KMS-11 (cell line): ENCODE results near the gene USP15.

ENCODE experiments used
- H2AFZ ChIP-seq: fragments of 200-600 bp; sonication (generic); 2 replicates; pipeline ENCODE4 v1.6.1; 2016; ENCODE audit warnings: antibody characterized with exemption, mixed run types, low read depth
- H3K27ac ChIP-seq: fragments of 200-600 bp; sonication (generic); 2 replicates; pipeline ENCODE4 v1.6.1; 2016; ENCODE audit warnings: mild to moderate bottlenecking, mixed run types
- H3K27me3 ChIP-seq: fragments of 200-600 bp; sonication (generic); 2 replicates; pipeline ENCODE4 v1.6.1; 2017; ENCODE audit warnings: mild to moderate bottlenecking, low read depth, mixed run types, moderate library complexity; ENCODE audit not compliant: insufficient read depth
- H3K36me3 ChIP-seq: fragments of 200-600 bp; sonication (generic); 2 replicates; pipeline ENCODE4 v1.6.1; 2017; ENCODE audit warnings: mild to moderate bottlenecking, mixed run types; ENCODE audit not compliant: insufficient read depth
- H3K4me1 ChIP-seq: fragments of 200-600 bp; sonication (generic); 2 replicates; pipeline ENCODE4 v1.6.1; 2016; ENCODE audit warnings: mild to moderate bottlenecking, low read depth, mixed run types; ENCODE audit not compliant: poor library complexity, severe bottlenecking
- H3K4me2 ChIP-seq: fragments of 200-600 bp; sonication (generic); 2 replicates; pipeline ENCODE4 v1.7.0; 2016; ENCODE audit warnings: mild to moderate bottlenecking, mixed run types
- H3K4me3 ChIP-seq: fragments of 200-600 bp; sonication (generic); IDR thresholded peaks from 2 replicates; pipeline ENCODE4 v1.6.1; 2017; ENCODE audit warnings: low read depth, low read length, mixed read lengths; ENCODE audit not compliant: insufficient read depth
- H3K79me2 ChIP-seq: fragments of 200-600 bp; sonication (generic); 2 replicates; pipeline ENCODE4 v1.6.1; 2016; ENCODE audit warnings: low read depth, mixed run types; ENCODE audit not compliant: insufficient read depth
- H3K9ac ChIP-seq: fragments of 200-600 bp; sonication (generic); 2 replicates; pipeline ENCODE4 v1.6.1; 2016; ENCODE audit warnings: mild to moderate bottlenecking, mixed run types
- H4K20me1 ChIP-seq: fragments of 200-600 bp; sonication (generic); 2 replicates; pipeline ENCODE4 v1.6.1; 2016; ENCODE audit warnings: mild to moderate bottlenecking, mixed run types; ENCODE audit not compliant: insufficient read depth
- CTCF ChIP-seq: fragments of 200-600 bp; sonication (generic); conservative IDR thresholded peaks from 2 replicates; pipeline ENCODE4 v1.6.1; 2017; ENCODE audit warnings: low read depth, mild to moderate bottlenecking, antibody characterized with exemption, low read length, moderate library complexity, mixed read lengths

Gene USP15

GRCh38 chr12:62260733-62261683 lies 804 bp downstream of the USP15 start:
- Histone ChIP-seq H3K4me3 (peak overlapping the region; percentile 65), H2AFZ (peak overlapping the region; percentile 95), H3K79me2 (peaks cover 58% of the 10 kb centered on the region), H3K4me1 (peaks cover 58% of the 10 kb centered on the region), H3K4me2 (peak overlapping the region; percentile 90), H4K20me1 (peaks cover 42% of the 10 kb centered on the region), H3K27me3 (no peaks in the 10 kb centered on the region), H3K27ac (peak overlapping the region; percentile 86), H3K9ac (peak overlapping the region; percentile 87), H3K36me3 (no peaks in the 10 kb centered on the region)
- no peak for TF ChIP-seq CTCF

- Histone ChIP-seq H3K27ac (peak overlapping the region; percentile 86; the same call in 1 of the 2 replicates), H3K4me2 (peak overlapping the region; percentile 90), H3K4me1 (peaks cover 64% of the 10 kb centered on the region), H3K4me3 (no peak overlapping the region), H3K79me2 (peaks cover 68% of the 10 kb centered on the region), H2AFZ (no peak overlapping the region), H3K36me3 (no peaks in the 10 kb centered on the region), H3K27me3 (no peaks in the 10 kb centered on the region), H3K9ac (peak overlapping the region; percentile 87; the same call in 1 of the 2 replicates), H4K20me1 (peaks cover 47% of the 10 kb centered on the region)
- no peak for TF ChIP-seq CTCF
Measured at GRCh38 chr12:62261876-62262517, 1.8 kb downstream of the USP15 start.

GRCh38 chr12:62263232-62263631 lies 3.0 kb downstream of the USP15 start:
- no peaks in the 10 kb centered on the region for H3K36me3 ChIP-seq
- peaks cover 79% of the 10 kb centered on the region for H3K79me2 ChIP-seq
- H3K4me1 ChIP-seq, result peaks cover 66% of the 10 kb centered on the region
- peaks cover 59% of the 10 kb centered on the region for H4K20me1 ChIP-seq
- TF ChIP-seq CTCF, result no peak
- H3K4me3 ChIP-seq, result no peak overlapping the region
- H3K27ac ChIP-seq, result no peak overlapping the region
- no peak overlapping the region for H3K9ac ChIP-seq
- peak overlapping the region; percentile 90; the same call in 1 of the 2 replicates for H3K4me2 ChIP-seq
- H3K27me3 ChIP-seq, result no peaks in the 10 kb centered on the region
- no peak overlapping the region for H2AFZ ChIP-seq

GRCh38 chr12:62263966-62264365 lies 3.8 kb downstream of the USP15 start:
- no peaks in the 10 kb centered on the region for H3K27me3 ChIP-seq
- H4K20me1 ChIP-seq, result peaks cover 63% of the 10 kb centered on the region
- H3K4me1 ChIP-seq, result peaks cover 67% of the 10 kb centered on the region
- H3K9ac ChIP-seq, result no peak overlapping the region
- H3K79me2 ChIP-seq, result peaks cover 86% of the 10 kb centered on the region
- no peak overlapping the region for H3K4me3 ChIP-seq
- no peak overlapping the region for H2AFZ ChIP-seq
- TF ChIP-seq CTCF, result no peak
- no peak overlapping the region for H3K27ac ChIP-seq
- no peaks in the 10 kb centered on the region for H3K36me3 ChIP-seq
- no peak overlapping the region for H3K4me2 ChIP-seq
